CD4-positive, alpha-beta T cell treated with Interleukin-4 for 4 hours (primary cell): ENCODE results near the gene CYP3A7.
"Not testable (repeated sequence)": the region's sequence is repeated elsewhere in the genome, so short reads cannot be mapped to it uniquely, and the experiment has no call there.

Source experiments
- DNase-seq: peaks from one replicate; pipeline ENCODE4 v3.0.0-alpha.2; 2020

Gene CYP3A7

DNA sequence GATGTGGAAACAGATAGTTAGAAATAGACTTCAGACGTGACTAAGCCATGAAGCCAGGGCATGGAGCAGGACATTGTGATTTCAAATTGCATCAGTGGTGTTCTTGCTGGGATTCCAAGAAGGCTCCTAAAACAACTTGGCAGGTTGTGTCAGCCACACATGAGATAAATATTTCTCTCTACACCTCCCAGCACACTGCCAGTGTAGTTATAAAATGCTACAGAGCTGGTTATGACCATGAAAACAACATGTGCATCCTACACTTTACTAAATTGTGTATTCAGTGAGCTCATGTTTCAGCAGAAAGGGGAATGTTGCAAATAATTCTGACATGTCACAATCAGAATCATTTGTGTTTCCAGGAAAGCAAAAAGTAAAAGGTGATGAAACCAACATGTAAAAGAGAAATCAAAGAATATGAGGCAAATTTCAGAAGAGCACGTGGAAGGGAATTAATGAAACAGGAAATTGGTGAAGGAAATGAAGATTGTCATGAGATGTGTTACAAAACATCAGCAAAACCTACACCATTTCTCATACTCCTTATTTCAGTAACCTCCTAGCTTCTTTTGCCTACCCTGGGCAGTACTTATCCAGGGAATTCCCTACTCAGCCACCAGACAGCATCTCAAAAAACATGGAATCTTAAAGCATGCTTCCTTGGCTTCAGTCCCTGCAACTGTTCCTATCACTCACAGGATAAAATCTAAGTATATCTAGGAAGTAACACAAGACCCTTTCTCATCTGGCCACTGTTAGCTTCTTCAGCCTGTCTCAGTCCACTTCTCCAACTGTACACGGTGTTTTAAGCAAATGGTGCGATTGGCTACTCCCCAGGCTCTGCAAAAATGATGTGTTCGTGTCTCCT lies 5.8 kb upstream of the CYP3A7 start:
- DNase-seq = no peak

GRCh38 chr7:99739699-99740572 lies 4.9 kb upstream of the CYP3A7 start:
- DNase-seq = no peak

DNA sequence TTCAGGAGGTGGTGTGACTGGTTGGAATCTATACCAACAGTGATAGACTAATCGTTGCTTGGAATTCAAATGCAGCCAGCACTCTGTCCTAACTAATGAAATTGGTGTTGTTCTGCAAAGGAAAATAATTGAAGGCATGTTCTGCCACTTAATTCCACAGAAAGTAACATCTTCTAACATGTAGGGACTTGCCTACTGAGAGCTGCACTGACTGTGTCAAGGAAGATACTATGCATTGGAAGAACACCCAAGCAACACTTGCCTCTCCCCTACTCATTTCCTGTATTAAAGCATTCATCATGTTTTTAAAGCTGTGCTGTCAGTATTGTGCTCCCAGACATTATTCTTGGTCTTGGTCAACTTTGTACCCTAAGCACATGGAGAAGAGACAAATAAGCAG lies 2.7 kb upstream of the CYP3A7 start:
- DNase-seq = no peak

- not testable (repeated sequence) for DNase-seq
Measured at GRCh38 chr7:99736667-99737066, 1.7 kb upstream of the CYP3A7 start.

DNA sequence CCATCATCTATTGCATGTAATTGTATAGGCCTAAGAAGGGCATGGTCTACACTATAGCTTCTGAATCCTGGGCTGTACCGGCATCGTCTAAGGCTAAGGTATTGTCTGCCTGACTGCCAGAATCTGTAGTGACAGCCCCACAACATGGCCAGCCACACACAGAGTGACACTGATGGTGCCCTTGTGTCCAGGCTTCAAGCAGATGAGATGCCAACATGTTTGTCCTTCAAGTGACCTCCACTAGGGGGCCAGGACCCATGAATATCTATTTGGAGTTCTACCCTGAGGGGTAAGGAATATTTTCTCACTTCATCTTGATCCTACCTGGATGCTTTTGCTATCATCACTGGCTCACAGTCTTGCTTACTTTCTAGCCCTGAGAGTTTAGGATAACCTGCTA lies 1.5 kb downstream of the CYP3A7 start:
- no peak for DNase-seq

GRCh38 chr7:99733003-99733402 lies 2.0 kb downstream of the CYP3A7 start:
- no peak for DNase-seq

DNA sequence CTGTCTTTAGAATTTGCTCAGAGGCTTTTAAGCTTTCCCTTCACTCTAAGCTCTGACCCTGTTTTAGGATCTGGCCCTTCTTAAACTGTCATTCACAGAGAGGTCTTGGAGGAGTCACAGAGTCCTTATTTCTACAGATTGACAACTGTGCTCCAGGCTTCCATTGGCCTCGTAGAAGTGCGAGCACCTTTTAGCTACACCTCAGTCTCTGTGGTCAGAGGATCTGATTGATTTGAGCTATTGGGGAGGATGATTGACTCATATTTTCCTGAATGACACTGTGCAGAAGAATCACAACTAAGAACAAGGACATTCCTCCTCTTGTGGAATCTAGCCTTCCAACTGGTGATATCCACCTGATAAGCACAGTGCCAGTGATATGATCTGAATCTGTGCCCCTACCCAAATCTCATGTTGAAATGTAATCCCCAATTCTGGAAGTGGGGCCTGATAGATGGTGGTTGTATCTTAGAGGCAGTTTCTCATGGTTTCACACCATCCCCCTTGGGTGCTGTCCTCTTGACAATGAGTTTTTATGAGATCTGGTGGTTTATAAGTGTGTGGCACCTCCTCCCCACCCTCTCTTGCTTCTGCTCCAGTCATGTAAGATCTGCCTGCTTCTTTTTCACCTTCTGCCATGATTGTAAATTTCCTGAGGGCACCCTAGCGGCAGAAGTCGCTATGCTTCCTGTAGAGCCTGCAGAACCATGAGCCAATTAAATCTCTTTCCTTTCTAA lies 3.2 kb downstream of the CYP3A7 start:
- no peak for DNase-seq

- no peak for DNase-seq
Measured at GRCh38 chr7:99730992-99731391, 4.0 kb downstream of the CYP3A7 start.

GRCh38 chr7:99730238-99730810 lies 4.7 kb downstream of the CYP3A7 start:
- DNase-seq = no peak

- DNase-seq = no peak
Measured at GRCh38 chr7:99729486-99730237, 5.3 kb downstream of the CYP3A7 start.

DNA sequence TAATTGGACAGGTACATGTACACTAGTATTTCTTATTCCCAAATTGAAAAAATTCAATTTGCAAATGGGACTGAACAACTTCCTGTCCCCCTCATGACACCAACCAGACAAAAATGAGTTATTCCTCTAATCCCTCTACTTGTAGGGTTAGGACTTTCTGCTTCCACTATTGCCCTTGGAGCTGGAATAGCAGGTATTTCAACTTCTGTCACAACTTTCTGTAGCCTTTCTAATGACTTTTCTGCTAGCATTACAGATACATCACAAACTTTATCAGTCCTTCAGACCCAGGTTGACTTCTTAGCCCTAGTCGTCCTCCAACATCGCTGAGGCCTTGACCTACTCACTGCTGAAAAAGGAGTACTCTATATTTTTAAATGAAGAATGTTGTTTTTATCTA lies 6.4 kb downstream of the CYP3A7 start:
- no peak for DNase-seq

- DNase-seq = not testable (repeated sequence)
Measured at GRCh38 chr7:99723201-99723600, 11.8 kb downstream of the CYP3A7 start.

- DNase-seq = no peak
Measured at GRCh38 chr7:99720800-99721595, 14.0 kb downstream of the CYP3A7 start.

DNA sequence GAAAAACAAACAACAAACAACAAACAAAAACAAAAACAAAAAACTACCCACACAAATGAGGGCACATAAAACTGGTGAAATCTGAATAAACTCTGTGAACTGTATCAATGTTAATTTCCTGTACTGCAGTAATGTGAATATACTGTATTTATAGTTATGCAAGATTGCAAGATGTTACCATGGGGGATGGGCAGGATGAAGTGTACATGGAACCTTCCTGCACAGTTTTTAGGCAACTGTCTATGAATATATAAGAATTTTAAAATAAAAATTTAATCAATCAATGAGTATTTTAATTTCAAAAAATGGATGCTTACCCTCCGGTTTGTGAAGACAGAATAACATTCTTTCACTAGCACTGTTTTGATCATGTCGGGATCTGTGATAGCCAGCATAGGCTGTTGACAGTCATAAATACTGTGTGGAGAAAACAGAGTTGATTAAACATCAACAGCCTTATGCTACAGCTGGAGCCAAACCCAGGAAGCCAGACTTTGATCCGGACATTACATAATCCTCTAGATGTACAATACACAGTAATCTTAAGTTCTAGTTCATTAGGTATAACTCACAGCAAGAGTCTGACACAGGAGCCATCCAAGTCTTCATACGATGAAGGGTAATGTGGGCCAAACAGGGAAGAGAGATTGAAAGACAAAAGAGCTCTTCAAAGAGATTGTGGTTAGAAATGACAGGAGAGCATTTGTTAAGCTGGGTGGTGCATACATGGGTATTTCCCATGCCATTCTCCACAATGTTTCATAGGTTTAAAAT lies 14.8 kb downstream of the CYP3A7 start:
- DNase-seq = no peak

GRCh38 chr7:99713995-99714570 lies 20.9 kb downstream of the CYP3A7 start:
- no peak for DNase-seq

DNA sequence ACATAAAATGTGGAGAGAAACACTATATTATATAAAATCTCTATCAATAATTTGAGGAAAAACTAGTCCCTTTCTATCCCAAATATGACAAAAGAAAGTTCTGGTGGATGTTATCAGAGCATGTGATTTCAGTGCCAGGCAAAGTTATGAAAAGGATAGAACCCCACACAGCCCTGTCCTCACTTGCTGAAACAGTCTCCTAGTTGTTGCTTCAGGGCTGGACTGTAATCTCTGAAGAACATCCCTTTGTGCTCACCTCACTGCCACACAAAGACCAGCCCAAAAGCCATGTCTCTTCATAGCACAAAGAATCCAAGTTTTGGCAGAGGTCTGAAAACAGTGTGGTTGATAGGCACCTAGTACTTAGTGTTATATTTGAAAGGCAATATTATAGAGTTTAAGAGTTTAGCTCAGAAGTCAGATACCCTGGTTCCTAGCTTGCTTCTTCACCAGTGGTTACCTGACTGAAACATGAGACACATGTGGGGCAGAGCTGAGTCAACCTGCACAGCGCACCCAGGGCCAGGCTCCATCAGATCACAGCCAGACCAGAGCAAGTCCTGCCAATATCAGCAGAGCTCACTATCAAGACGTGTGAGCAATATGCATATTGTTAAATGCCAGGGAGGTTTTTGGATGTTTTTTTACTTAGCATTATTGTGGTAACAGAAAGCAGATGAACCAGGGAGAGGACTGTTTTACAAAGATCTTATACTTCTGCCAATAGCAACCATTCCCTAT lies 25.0 kb downstream of the CYP3A7 start:
- no peak for DNase-seq

- DNase-seq = no peak
Measured at GRCh38 chr7:99709260-99709659, 25.7 kb downstream of the CYP3A7 start.

GRCh38 chr7:99707096-99707495 lies 27.9 kb downstream of the CYP3A7 start:
- DNase-seq = no peak

DNA sequence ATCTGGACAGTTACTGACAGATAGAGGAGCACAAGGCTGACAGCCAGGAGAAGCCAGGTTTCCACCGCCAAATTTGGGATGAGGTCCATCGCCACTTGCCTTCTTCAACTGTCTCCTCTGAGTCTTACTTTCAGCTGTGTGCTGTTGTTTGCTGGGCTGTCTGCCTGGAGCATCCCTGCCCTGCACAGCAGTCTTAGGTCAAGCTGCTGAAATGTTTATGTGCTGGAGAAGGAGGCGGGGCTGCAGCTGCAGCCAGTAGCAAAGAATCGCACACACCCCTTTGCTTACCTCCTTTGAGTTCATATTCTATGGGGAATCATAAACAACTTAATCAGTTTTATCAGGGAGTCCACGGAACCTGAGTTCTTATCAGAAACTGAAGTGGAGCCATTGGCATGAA lies 35.0 kb downstream of the CYP3A7 start:
- DNase-seq = no peak
